ENCODE data around the gene PLD5.
"Not testable (repeated sequence)": the region's sequence is repeated elsewhere in the genome, so short reads cannot be mapped to it uniquely, and the experiment has no call there.

Gene PLD5

DNA sequence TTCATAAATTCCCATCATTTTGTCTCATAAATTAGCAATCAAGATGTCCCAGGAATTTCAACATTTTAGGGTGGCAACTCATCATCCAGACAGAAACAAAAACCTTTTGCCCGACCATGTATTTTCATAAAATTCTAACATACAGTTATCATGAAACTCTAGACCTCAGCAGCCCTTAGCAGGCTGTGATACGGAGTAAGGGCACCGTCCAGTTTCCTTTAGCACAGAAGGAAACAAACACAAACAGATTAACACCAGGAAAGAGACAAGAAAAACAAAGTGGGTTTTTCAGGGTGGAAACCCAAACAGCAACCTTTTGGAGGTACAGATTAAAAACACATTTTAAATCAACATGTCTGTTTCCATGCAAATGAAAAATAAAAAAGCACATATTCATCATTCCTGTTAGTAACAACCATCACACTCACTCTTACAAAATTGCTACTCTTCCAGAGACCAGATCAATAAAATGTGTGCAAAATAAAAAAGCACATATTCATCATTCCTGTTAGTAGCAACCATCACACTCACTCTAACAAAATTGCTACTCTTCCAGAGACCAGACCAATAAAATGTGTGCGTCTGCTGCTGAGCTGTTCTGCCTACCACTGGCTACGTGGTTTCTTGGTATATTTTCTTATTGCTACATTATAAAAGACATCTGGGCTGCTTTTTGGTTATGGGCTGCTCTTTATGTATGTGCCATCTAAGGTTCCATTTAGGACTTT, 241.6 kb downstream of the PLD5 start:
- DNase-seq (ENCODE audit: low read depth, low spot score) = not testable (repeated sequence)

DNA sequence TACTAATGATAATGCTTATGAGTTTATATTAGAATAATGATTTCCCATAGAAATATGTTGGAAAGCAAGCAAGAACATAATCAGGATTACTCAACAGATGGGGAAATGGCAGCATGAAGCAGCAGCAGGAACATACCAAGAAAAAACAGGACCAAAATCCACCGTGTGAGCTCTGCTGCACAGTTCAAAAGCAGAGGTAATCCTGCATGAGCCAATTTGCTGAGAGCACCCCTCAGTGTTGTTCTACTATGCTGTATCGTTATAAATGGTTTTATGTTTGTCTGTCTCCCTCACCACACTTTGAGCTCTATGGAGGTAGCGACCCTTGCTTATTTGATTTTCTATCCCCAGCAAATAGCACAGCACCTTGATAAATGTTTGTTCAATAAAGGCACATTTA, 246.1 kb downstream of the PLD5 start:
- DNase-seq (ENCODE audit: low read depth, low spot score) = not testable (repeated sequence)

DNA sequence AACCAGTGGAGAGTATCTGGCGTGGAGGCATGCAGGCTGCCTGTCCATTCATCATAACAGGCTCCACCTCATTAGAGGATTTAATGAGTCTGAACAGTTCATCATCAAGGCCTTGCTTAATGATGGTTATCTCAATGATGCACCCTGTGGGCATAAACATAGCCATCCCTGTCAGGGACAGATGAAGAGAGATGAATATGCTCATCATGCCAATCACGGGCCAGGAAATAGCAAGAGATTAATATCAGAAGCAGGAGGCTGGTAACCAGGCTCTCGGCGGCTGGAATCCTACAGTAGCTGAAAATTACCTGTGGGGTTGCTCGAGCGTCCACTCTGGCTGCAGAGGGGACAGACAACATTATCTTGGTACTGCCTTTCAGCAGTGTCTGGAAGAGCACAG, 247.7 kb downstream of the PLD5 start:
- not testable (repeated sequence) for DNase-seq (ENCODE audit: low read depth, low spot score)

DNA sequence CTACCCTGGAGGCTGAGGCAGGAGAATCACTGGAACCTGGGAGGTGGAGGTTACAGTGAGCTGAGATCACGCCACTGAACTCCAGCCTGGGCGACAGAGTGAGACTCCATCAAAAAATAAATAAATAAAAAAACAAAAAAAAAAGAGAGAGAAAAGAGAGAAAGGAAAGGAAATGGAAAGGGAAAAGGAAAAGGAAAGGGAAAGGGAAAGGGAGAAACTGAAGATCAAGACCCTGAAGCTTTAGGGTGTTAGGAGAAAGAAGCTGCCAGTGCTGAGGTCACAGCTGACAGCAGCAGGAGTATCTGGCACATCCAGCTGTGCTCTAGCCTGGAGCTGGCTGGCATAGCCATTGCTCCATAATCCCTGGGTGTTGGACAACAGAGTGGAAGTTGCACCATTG, 257.5 kb downstream of the PLD5 start:
- not testable (repeated sequence) for DNase-seq (ENCODE audit: low read depth, low spot score)

DNA sequence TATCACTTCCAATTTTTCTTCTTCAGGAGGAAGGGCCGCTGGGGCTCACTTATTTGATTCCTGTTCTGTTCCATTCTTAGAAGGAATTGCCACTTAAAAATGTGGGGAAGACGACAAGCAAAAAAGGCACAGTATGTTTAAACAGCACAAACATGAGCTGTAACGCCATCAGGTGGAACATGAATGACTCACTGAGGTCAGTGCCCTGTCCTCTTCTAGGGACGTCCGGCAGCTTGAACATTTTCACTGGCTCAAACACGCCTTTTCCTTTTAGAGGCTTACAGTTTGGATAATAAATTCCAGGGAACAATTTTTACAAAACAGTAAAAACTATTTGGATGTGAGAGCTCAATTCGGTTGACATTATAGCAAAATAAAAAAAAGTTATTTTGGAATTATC, 260.1 kb downstream of the PLD5 start:
- not testable (repeated sequence) for DNase-seq (ENCODE audit: low read depth, low spot score)

DNA sequence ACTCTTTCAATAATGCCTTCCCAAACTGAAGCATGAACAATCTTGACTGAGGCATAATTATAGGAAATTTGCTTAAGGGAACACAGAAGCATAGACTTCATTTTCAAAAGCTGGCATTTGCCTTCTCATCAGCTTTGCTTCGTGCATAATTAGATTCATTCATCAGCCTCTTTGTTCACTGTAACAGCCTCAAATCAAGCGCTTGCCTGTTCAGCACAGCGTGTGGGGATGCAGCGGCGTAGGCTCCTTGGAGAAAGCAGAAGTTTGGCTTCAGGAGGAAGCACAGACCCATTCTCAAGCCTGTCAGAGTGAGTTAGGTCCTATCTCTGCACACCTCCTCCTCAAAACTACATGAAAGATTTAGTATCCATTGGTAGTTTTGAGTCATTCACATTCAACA, 279.2 kb downstream of the PLD5 start:
- no peak for DNase-seq (ENCODE audit: low read depth, low spot score)

DNA sequence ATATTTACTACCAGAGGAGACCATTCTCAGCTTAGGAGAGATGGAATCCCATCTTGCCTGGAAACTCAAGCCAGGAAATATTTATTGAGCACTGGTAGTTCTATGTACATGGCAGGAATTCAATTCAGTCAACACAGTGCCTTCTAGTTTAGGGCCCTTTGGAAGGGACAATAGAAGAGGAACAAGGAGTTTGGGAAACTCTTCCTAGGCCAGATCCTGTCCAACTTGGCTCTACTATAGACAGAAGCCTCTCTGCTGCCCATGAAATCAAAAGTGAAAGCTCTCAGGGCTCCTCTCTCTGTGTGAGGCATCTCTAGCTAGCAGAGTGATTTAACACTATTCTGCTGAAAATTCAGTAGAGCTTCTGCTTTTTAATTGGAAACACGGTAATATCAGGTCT, 281.0 kb downstream of the PLD5 start:
- DNase-seq (ENCODE audit: low read depth, low spot score) = no peak

DNA sequence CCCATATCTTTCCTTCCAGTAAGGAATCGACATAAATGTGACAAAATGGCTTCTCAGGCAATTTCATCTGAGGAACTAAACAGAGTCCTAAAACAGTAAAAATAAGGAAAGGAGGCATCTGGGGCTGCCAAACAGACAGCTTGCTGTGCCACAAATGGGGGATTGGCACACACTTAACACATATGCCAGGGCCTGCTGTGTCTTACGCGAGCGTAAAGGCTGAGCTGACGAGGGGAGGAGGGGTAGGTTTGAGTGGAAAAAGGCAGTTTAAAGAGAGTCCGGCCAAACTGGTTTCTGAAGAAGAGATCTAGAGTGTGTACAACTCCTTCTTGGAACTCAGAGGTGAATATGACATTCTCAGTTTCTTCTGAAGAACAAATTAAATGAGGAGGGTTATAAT, 281.5 kb downstream of the PLD5 start:
- DNase-seq (ENCODE audit: low read depth, low spot score) = no peak

DNA sequence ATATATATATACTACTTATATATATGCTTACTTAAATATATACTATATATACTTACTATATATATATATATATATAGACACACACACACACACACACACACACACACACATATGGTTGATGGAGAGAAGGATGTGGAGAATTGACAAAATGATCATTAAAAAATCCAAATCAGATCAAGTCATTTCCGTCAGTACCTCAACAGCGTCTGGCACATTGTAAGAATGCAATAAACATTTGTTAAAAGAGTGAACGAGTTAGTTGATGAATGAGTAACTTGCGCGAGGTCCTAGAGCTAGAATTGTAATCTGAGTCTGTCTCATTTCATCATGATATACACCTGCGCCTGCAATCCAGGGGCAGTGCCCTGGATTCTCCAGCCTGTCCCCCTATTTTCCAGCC, 282.6 kb downstream of the PLD5 start:
- no peak for DNase-seq (ENCODE audit: low read depth, low spot score)

DNA sequence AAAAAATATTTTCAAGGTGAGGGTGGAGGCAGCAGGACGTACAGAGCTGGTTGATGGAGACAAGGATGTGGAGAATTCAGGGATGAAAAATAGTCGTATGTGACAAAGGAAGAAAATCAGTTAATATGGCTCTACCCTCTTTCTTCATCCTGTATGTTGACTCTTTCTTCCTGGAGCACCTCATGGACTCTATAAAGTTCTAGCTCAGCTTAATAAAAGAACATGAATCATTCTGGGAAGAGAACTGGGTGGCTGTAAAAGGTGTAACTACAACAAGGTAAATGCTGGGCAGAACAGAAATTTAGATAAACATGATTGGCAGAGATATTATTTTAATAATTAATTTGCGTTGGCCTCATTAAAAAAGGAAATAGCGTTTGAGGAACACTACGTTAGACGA, 283.8 kb downstream of the PLD5 start:
- DNase-seq (ENCODE audit: low read depth, low spot score) = no peak

DNA sequence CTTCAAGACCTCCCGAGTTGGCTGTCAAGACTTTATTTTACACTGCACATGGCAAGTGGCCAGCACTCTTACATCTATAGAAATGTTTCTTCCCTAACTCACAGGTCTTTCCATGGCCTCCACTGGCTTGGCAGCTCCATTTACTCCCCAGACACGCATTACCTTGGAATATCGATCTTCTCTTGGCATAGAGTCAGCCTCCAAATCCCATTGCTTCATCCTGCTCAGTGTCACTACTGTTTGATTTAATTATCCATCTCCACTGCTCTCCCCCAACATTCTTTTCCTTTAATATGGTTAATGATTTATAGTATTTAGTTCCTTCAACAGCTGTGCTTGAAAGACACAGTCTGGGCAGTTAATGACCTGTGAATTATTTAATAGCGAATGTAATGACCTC, 284.4 kb downstream of the PLD5 start:
- DNase-seq (ENCODE audit: low read depth, low spot score) = no peak

DNA sequence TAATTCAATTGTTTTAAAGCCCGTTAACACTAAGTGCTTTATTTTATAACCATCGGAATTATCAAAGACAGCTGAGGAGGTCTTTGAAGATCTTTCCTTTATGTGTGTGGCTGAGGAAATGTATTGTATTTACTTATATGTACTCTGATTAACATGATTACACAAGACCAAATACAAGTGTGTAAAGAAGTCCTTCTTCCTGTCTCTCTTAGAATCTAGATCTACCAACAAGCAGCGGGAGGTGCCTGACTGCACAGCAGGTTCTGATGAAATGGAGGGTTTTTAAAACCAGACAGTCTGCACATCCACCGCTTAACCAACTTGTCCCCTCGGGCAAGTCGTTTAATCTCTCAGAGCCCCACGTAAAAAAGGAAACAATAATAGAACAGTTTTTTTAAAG, 285.1 kb downstream of the PLD5 start:
- DNase-seq (ENCODE audit: low read depth, low spot score) = no peak

DNA sequence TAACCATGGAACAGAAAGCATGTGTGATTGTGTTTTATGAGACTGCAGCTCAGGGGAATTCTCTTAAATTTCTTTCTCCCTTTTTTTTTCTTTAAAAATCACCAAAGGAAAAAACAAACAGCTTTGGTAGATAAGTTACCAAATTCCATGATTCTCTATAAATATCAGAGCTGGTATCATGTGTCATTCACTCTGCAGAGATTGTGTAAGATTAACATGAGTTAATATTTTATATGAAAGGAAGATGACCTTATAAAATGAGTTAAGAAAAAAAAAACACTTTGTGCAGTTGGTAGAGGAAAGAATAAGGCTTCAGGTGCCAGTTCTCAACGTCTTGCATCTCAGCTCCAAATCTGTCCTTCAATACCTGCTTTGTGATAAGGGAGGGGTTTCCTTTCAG, 287.4 kb downstream of the PLD5 start:
- DNase-seq (ENCODE audit: low read depth, low spot score) = no peak

DNA sequence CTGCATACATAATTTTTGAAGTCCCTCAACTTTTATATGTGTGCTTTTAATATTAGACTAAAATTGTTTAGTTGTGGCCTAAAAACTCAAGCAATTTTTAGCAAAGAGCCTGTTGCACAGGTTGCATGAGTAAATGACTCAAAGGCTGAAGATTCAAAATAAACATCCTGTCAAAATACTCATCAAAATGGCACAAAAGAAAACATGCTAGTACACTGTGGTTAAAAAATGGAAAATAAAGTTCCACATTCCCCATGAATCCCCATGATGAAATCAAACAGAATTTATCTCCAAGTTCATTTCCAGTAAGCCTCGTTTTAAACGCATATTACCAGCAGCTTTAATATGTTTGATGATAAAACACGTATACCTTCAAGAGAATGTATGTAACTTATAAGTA, 295.5 kb downstream of the PLD5 start:
- no peak for DNase-seq (ENCODE audit: low read depth, low spot score)

DNA sequence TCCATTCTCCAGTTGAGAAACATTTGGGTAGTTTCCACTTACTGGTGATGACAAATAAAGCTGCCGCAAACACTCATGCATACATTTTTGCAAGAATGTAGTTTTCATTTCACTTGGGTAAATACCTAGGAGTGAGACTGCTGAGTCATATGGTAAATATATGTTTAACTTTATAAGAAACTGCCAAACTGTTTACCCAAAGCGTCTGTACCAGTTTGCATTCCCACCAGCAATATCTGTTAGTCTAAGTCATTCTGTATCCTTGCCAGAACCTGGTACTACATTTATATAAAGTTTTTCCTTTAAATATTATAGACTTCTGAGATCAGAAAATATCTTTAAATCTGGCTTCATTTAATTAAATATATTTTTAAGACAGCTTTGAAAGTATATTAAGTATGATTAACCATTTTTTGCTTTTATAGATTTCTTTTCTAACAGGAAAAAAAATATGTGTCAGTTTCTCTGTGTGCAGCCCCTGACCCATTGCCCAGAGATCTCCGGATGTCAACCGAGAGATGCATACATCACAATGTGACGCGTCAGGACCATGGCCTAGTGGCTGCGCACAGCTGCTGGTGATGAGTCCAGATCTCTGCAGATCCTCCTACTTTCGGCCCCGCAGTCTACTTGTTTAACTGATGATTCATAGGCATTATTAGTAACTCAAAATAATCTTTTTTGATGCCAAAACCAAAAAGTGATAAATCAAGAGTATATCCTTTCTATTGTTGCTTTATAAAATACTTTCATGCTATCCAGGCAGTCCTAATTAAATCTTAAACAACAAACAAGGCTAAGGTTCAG, 298.5 kb downstream of the PLD5 start:
- no peak for DNase-seq (ENCODE audit: low read depth, low spot score)

DNA sequence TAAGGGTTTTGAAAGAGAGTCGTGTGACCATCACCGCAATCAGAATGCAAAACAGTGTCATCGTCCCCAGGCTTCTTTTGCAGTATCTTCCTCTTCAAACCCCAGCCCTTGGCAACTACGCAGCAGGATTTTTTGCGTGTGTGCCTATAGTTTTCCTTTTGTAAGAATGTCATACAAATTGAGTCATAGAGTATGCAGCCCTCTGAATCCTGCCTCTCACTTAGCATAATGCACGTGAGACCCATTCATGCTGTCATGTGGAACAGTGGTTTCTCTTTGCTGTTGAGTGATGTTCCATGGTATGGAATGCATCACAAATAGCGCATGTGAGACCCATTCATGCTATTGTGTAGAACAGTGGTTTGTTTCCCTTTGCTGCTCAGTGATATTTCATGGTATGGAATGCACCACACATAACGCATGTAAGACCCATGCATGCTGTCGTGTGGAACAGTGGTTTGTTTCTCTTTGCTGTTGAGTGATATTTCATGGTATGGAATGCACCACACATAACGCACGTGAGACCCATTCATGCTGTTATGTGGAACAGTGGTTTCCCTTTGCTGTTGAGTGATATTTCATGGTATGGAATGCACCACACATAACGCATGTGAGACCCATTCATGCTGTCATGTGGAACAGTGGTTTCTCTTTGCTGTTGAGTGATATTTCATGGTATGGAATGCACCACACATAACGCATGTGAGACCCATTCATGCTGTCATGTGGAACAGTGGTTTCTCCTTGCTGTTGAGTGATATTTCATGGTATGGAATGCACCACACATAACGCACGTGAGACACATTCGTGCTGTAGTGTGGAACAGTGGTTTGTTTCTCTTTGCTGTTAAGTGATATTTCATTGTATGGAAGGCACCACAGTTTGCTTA, 299.4 kb downstream of the PLD5 start:
- DNase-seq (ENCODE audit: low read depth, low spot score) = not testable (repeated sequence)

DNA sequence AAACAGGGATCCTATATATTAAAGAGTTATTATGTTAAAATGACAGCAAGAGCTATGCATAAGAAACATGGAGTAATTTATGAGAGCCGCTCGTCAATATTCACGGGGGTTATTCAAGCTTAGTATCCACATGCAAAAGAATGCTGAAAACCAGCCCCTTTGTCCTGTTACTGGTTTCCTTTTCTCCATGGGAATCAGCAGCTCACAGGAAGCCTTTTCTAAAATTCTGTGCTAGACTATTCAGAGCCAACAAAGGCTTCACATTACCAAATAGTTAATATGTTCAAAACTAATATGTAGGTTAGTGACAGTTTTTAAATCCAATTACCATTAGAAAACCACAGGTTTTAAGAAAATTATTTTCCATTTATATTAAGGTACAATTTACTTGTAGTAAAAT, 300.0 kb downstream of the PLD5 start:
- no peak for DNase-seq (ENCODE audit: low read depth, low spot score)

DNA sequence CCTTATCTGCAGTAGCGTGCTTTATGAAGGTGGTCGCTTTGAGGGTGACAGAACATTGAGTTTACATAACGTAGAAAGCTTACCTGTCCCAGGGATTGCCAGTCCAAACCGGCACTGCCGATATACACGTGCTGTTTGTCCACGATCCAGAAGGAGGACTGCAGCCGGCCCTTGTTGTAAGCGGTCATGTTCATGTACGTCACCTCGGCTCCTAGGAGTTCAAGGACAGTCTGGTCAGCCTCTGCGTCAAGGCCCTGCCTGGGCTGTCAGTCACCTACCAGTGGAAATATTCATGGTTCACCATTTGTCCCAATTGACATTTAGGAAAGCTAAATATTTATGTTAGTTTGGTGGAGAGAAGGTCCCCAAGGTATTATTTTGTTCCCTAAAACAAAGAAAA, 304.6 kb downstream of the PLD5 start:
- DNase-seq (ENCODE audit: low read depth, low spot score) = no peak

DNA sequence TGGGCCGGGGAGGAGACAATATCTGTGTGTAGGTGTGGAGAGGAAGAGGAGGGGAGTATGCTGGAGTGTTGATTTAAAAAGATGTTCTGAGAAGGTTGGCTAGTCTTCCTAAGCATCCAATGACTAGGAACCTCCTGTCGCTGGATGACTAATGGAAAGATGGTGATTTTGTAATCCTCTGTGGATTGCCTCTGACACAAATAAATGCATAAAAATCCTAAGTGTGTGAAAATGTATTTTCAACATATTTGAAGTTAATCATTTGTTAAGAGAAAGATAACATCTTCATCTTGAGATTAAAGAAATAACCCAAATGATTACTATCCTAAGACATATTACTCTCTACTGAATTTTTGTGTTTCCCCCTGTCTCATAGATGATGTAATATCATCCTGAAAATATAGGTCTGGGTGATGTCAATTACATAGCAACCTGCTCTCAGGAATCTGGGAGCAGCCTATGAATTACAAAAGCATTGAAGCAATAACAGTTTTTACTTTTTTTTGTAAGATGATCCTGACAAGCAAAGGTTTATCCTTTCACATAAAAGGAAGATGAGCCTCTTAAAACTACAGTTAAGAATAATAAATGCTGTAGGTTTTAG, 305.1 kb downstream of the PLD5 start:
- DNase-seq (ENCODE audit: low read depth, low spot score) = no peak

DNA sequence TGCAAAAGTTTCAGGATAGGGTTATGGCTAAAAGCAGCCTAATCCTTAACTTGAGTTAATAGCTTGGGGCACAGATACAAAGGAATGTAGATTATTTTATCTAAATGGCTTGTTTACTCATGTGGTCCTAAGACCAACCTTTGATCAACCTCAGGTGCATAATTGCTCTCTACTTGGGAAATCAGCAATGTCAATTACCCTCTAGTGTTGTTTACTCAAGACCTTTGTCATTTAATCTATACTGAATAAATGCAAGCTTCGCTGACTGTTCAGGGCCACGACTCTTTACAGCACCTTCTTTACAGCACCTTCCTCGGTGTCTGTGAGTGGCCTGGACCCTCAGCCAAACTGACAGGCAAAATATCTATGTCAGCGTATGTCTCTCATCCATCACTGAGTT, 308.1 kb downstream of the PLD5 start:
- no peak for DNase-seq (ENCODE audit: low read depth, low spot score)

DNA sequence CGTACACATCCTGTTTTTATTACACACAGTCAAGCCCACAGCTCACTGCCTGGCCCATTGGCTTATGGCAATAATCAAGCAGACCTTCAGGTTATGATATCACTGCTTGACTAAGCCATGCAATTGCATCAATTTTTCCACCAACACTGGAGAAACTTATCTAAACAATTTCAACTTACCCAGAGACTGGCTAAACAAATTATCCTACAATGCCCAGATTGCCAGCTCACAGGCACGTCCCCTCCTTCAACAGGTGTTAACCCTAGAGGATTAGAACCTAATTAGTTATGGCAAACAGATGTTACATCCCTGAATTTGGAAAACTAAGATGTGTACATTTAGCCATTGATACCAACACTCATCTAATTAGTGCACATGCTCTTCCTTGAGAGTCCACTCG, 310.0 kb downstream of the PLD5 start:
- DNase-seq (ENCODE audit: low read depth, low spot score) = not testable (repeated sequence)

DNA sequence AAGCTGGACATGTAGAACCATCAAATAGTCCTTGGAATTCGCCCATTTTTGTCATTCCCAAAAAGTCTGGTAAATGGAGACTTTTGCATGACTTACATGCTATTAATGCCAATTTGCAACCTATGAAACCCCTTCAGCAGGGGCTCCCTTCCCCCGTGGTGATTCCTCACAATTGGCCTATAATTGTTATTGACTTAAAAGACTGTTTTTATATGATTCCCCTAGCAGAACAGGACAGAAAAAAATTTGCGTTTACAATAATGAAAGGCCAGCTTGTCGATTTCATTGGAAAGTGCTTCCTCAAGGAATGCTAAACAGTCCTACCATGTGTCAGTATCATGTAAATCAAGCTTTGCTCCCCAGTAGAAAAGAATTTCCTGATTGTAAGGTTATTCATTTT, 311.5 kb downstream of the PLD5 start:
- DNase-seq (ENCODE audit: low read depth, low spot score) = not testable (repeated sequence)
